K562 (cell line): ENCODE measurements around the gene DAPP1. TPM values are rescaled to one million over a fixed set of nuclear protein-coding genes. Genes with fewer than 3 reads are reported as not detected.

ENCODE experiments used
- HCFC1 ChIP-seq: IDR thresholded peaks from 2 replicates; pipeline ENCODE4 v1.6.1; 2012; ENCODE audit warnings: low read depth, low read length, improper control_type of control experiment
- HDAC8 ChIP-seq: fragments of 450-650 bp; IDR thresholded peaks from 2 replicates; pipeline ENCODE4 v1.6.1; 2016; ENCODE audit warnings: mild to moderate bottlenecking, missing genetic modification characterization, moderate library complexity, missing compliant biosample characterization
- HNRNPLL ChIP-seq: fragments of 200-400 bp; formaldehyde crosslinking; IDR thresholded peaks from 2 replicates; pipeline ENCODE4 v1.6.1; 2017; ENCODE audit warnings: low read length, low read depth, mild to moderate bottlenecking; ENCODE audit not compliant: poor library complexity, severe bottlenecking
- PHF20 ChIP-seq: fragments of 450-650 bp; IDR thresholded peaks from 2 replicates; pipeline ENCODE4 v1.6.1; 2018; ENCODE audit not compliant: partially characterized antibody
- RBBP5 ChIP-seq: fragments of 200-600 bp; sonication (generic); IDR thresholded peaks from 2 replicates; pipeline ENCODE4 v1.6.1; 2012; ENCODE audit warnings: borderline replicate concordance, mild to moderate bottlenecking, low read length, control low read depth, inconsistent platforms; ENCODE audit not compliant: insufficient read depth, poor library complexity, severe bottlenecking
- TFAM ChIP-seq: fragments of 250-450 bp; sonication (Bioruptor Pico); conservative IDR thresholded peaks from 2 replicates; pipeline ENCODE4 v1.5.0; 2021; ENCODE audit warnings: mild to moderate bottlenecking, moderate library complexity
- ZNF830 ChIP-seq: fragments of 250-450 bp; sonication (Bioruptor Pico); IDR thresholded peaks from 2 replicates; pipeline ENCODE4 v1.5.0; 2021; ENCODE audit warnings: mild to moderate bottlenecking
- polyA plus RNA-seq, 8 experiments: library from polyadenylated mRNA; depleted of rRNA in 4 of 8; stranded (reverse) in 5 of 8; unstranded in 3 of 8; fragments of >200 nt; fragmentation: Nextera tagmentation in 2 of 8; fragmentation: Illumina TruSeq in 1 of 8; extraction: Ambion mirVana in 2 of 8; extraction: Trizol in 1 of 8; gene quantifications; 2 replicates each; pipeline versions ENCODE4 v1.2.1 to v1.2.3, GENCODE V29; 2011 to 2014; ENCODE audit warnings: inconsistent platforms in 1 of 8, missing spikeins in 1 of 8
- total RNA-seq, 7 experiments: library from RNA; depleted of rRNA in 6 of 7; stranded (reverse); fragments of >200 nt in 6 of 7; fragmentation: Illumina TruSeq in 2 of 7; extraction: Trizol in 2 of 7; gene quantifications; 2 replicates each; pipeline versions ENCODE4 v1.2.1 to v1.2.3, GENCODE V29; 2011 to 2021; ENCODE audit warnings: low replicate concordance in 1 of 7
- TF ChIP-seq, protein P1 (sequence below), 2 experiments: fragments of 450-650 bp; formaldehyde crosslinking in 1 of 2; IDR thresholded peaks; 2 replicates each; pipeline versions ENCODE4 v1.4.0 to v1.6.1; 2014 to 2020; ENCODE audit warnings: mild to moderate bottlenecking in 2 of 2, borderline replicate concordance in 1 of 2, low read depth in 1 of 2
- TF ChIP-seq, protein P2 (sequence below): fragments of 450-650 bp; IDR thresholded peaks from 2 replicates; pipeline ENCODE4 v1.6.1; 2016; ENCODE audit warnings: low read depth
- TF ChIP-seq, protein P3 (sequence below): fragments of 200-800 bp; sonication (Bioruptor generic); IDR thresholded peaks from 2 replicates; pipeline ENCODE4 v1.6.1; 2017; ENCODE audit warnings: missing genetic modification characterization, missing compliant biosample characterization

Gene DAPP1
- total and polyA plus RNA-seq, 9 of the 15 experiments (the other 6 are each of a cell fraction or from before 2014, with no cell fraction given): 1.9 to 7.2 (median 3.6) TPM

DNA sequence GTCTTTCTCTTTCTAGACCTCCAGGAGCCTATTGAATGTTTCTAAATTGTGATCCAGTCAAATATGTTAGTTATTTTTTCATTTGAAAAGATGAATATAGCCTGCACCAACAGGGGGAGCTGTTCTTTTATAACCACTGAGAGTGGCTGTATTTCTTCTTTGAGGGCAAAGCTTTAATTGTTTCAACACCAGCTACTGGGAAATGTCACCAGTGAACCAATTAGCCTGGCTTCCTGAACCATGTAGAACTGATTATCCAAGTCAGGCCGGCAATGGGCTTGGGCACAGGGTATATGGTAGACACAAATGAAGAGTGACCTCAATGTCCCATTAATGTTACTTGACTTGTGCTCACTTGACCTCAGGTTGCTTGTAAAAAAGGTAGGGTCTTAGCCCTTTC lies 4.8 kb upstream of the DAPP1 start (continued):
- TF ChIP-seq, protein P1, sequence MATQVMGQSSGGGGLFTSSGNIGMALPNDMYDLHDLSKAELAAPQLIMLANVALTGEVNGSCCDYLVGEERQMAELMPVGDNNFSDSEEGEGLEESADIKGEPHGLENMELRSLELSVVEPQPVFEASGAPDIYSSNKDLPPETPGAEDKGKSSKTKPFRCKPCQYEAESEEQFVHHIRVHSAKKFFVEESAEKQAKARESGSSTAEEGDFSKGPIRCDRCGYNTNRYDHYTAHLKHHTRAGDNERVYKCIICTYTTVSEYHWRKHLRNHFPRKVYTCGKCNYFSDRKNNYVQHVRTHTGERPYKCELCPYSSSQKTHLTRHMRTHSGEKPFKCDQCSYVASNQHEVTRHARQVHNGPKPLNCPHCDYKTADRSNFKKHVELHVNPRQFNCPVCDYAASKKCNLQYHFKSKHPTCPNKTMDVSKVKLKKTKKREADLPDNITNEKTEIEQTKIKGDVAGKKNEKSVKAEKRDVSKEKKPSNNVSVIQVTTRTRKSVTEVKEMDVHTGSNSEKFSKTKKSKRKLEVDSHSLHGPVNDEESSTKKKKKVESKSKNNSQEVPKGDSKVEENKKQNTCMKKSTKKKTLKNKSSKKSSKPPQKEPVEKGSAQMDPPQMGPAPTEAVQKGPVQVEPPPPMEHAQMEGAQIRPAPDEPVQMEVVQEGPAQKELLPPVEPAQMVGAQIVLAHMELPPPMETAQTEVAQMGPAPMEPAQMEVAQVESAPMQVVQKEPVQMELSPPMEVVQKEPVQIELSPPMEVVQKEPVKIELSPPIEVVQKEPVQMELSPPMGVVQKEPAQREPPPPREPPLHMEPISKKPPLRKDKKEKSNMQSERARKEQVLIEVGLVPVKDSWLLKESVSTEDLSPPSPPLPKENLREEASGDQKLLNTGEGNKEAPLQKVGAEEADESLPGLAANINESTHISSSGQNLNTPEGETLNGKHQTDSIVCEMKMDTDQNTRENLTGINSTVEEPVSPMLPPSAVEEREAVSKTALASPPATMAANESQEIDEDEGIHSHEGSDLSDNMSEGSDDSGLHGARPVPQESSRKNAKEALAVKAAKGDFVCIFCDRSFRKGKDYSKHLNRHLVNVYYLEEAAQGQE (IDR thresholded peaks at IDR 0.05; ENCODE audit: borderline replicate concordance): peak; percentile 84
- TF ChIP-seq, protein P1 (CRISPR knock-in tag; IDR thresholded peaks at IDR 0.05; ENCODE audit: low read depth): no peak
- TF ChIP-seq HNRNPLL: no peak
- no peak for TF ChIP-seq PHF20
- no peak for TF ChIP-seq RBBP5
- TF ChIP-seq, protein P2, sequence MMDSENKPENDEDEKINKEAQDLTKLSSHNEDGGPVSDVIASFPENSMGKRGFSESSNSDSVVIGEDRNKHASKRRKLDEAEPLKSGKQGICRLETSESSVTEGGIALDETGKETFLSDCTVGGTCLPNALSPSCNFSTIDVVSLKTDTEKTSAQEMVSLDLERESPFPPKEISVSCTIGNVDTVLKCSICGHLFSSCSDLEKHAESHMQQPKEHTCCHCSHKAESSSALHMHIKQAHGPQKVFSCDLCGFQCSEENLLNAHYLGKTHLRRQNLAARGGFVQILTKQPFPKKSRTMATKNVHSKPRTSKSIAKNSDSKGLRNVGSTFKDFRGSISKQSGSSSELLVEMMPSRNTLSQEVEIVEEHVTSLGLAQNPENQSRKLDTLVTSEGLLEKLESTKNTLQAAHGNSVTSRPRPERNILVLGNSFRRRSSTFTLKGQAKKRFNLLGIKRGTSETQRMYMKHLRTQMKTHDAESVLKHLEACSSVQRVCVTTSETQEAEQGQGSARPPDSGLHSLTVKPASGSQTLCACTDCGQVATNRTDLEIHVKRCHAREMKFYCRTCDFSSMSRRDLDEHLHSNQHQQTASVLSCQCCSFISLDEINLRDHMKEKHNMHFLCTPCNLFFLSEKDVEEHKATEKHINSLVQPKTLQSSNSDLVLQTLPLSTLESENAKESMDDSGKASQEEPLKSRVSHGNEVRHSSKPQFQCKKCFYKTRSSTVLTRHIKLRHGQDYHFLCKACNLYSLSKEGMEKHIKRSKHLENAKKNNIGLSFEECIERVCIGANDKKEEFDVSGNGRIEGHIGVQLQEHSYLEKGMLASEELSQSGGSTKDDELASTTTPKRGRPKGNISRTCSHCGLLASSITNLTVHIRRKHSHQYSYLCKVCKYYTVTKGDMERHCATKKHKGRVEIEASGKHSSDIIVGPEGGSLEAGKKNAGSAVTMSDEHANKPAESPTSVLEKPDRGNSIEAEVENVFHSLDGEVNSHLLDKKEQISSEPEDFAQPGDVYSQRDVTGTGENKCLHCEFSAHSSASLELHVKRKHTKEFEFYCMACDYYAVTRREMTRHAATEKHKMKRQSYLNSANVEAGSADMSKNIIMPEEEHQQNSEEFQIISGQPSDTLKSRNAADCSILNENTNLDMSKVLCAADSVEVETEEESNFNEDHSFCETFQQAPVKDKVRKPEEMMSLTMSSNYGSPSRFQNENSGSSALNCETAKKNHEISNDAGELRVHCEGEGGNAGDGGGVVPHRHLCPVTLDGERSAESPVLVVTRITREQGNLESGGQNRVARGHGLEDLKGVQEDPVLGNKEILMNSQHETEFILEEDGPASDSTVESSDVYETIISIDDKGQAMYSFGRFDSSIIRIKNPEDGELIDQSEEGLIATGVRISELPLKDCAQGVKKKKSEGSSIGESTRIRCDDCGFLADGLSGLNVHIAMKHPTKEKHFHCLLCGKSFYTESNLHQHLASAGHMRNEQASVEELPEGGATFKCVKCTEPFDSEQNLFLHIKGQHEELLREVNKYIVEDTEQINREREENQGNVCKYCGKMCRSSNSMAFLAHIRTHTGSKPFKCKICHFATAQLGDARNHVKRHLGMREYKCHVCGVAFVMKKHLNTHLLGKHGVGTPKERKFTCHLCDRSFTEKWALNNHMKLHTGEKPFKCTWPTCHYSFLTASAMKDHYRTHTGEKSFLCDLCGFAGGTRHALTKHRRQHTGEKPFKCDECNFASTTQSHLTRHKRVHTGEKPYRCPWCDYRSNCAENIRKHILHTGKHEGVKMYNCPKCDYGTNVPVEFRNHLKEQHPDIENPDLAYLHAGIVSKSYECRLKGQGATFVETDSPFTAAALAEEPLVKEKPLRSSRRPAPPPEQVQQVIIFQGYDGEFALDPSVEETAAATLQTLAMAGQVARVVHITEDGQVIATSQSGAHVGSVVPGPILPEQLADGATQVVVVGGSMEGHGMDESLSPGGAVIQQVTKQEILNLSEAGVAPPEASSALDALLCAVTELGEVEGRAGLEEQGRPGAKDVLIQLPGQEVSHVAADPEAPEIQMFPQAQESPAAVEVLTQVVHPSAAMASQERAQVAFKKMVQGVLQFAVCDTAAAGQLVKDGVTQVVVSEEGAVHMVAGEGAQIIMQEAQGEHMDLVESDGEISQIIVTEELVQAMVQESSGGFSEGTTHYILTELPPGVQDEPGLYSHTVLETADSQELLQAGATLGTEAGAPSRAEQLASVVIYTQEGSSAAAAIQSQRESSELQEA: no peak
- no peak for TF ChIP-seq HDAC8 (tag)
- TF ChIP-seq TFAM (CRISPR knock-in tag): no peak
- TF ChIP-seq ZNF830 (CRISPR knock-in tag): no peak
- TF ChIP-seq HCFC1: no peak
- TF ChIP-seq, protein P3, sequence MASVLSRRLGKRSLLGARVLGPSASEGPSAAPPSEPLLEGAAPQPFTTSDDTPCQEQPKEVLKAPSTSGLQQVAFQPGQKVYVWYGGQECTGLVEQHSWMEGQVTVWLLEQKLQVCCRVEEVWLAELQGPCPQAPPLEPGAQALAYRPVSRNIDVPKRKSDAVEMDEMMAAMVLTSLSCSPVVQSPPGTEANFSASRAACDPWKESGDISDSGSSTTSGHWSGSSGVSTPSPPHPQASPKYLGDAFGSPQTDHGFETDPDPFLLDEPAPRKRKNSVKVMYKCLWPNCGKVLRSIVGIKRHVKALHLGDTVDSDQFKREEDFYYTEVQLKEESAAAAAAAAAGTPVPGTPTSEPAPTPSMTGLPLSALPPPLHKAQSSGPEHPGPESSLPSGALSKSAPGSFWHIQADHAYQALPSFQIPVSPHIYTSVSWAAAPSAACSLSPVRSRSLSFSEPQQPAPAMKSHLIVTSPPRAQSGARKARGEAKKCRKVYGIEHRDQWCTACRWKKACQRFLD: no peak
